Choroid plexus epithelial cell (primary cell): Measurements from ENCODE around the gene TRAP1.
A peak's percentile ranks its signal among the peaks of the same experiment; 100 is the strongest.
"Not testable (repeated sequence)": the region's sequence is repeated elsewhere in the genome, so short reads cannot be mapped to it uniquely, and the experiment has no call there.

Experiments
- DNase-seq: peaks from one replicate; pipeline ENCODE4 v3.0.0-alpha.2; 2010; ENCODE audit warnings: low read depth
- H3K4me3 ChIP-seq: 2 replicates; pipeline ENCODE4 v1.5.1; 2011; ENCODE audit warnings: low read depth, mild to moderate bottlenecking, control low read depth, low read length, moderate library complexity
- TF ChIP-seq, protein P1 (sequence below): conservative IDR thresholded peaks from 2 replicates; pipeline ENCODE4 v1.5.1; 2011; ENCODE audit warnings: low read depth, mild to moderate bottlenecking, control low read depth, inconsistent platforms, low read length, moderate library complexity

Gene TRAP1

DNA sequence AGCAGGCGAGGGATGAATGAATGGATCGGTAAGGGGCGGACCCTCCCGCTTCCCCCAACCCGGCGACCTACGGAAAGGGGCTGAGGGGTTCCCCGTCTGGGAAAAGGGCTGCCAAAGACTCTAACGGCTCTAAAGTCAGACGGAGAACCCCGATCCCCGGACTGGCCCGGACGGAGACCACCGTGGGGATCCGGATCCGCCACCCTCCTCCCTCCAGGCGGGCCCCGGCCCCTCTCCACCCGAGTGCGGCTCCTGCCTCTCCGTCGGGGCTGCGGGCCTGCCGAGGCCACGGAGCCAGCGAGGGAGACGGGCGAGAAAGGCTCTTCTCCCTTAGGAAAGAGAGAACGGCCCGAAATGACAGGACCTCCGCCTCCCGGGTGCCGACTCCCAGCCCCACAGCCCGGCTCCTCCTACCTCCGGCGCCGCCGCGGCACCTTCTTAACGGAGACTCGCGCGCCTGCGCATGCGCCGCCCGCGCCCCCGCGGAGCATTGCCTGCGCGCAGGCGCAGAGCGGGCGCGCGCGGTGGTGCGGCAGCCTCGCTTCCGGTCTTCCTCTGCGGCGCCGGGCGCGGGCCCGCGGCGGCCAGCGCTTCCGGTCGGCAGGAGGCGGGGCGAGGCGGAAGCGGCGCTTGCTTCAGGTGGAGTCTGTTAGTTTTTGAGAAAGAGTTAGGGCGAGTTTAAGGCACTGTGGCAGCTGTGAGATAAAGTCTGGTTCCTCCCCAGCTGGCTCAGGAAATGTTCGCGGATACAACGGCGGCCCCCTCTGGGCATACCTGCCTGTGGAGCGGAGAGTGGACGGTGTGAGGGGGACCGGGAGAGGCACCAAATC is 106.0 kb downstream of the TRAP1 start, which contains the start of gene SLX4:
TSS of gene SLX4 (minus strand) at position 461 of the 830 bp plus-strand sequence. CDS start 2,642 bp downstream, outside the sequence.
- TF ChIP-seq, protein P1, sequence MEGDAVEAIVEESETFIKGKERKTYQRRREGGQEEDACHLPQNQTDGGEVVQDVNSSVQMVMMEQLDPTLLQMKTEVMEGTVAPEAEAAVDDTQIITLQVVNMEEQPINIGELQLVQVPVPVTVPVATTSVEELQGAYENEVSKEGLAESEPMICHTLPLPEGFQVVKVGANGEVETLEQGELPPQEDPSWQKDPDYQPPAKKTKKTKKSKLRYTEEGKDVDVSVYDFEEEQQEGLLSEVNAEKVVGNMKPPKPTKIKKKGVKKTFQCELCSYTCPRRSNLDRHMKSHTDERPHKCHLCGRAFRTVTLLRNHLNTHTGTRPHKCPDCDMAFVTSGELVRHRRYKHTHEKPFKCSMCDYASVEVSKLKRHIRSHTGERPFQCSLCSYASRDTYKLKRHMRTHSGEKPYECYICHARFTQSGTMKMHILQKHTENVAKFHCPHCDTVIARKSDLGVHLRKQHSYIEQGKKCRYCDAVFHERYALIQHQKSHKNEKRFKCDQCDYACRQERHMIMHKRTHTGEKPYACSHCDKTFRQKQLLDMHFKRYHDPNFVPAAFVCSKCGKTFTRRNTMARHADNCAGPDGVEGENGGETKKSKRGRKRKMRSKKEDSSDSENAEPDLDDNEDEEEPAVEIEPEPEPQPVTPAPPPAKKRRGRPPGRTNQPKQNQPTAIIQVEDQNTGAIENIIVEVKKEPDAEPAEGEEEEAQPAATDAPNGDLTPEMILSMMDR = peak; percentile 2
- peak within 1 kb of the TSS; percentile 91 for H3K4me3 ChIP-seq
- DNase-seq = peak; percentile 91

GRCh38 chr16:3610698-3611145 is 106.6 kb downstream of the TRAP1 start:
- TF ChIP-seq, protein P1 = no peak
- DNase-seq = peak; percentile 19

DNA sequence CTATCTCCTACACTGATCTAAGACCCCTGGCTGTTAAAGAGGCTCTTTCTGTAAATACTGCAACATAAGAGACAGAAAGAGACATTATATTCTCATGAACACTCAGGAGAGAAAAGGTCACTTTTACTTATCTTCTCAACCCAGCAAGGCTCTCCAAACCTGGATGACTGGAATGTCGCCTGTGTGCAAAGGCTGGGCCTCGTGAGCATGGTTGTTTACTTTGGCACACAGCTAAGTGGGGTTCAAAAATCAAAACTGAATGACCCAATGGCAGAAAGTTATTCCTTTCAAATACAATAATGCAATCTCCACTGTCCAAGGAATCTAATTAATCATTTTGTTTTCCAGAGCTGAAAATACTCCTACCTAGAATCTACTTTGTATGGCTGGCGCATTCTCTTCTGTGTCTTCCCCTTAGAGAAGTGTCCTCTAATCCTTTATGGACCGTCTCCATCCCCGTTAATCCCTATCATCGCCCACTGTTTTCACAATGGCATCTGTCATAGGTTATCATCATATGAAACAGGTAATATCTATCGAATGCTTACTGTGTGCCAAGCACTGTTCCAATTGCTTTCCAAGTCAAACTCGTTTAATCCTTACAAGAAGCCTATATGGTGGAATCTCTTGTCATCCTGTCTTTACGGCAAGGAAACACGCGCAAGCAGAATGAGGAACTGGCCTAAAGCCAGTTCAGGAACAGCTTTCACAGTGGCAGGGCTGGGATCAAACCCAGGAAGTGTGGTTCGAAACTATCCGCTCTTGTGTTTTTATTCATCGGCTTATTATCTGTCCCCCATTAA is 107.2 kb downstream of the TRAP1 start:
- DNase-seq = no peak
- H3K4me3 ChIP-seq = no peak overlapping the region

More at GRCh38 chr16:3610698-3611145, 106.6 kb downstream of the TRAP1 start:
- peak overlapping the region; percentile 91 for H3K4me3 ChIP-seq

DNA sequence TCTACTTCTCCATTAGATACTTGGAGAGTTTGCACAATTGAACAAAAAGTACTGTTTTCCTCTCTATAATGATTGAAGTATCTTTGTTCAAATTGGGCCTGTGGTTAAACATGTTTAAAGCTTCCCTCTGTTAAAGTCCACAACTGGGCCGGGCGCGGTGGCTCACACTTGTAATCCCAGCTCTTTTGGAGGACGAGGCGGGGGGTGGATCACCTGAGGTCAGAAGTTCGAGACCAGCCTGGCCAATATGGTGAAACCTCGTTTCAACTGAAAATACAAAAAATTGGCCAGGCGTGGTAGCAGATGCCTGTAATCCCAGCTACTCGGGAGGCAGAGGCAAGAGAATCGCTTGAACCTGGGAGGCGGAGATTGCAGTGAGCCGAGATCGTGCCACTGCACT is 108.3 kb downstream of the TRAP1 start:
- not testable (repeated sequence) for DNase-seq, H3K4me3 ChIP-seq

More for the DNA sequence above, 107.2 kb downstream of the TRAP1 start:
- TF ChIP-seq, protein P1 = no peak

DNA sequence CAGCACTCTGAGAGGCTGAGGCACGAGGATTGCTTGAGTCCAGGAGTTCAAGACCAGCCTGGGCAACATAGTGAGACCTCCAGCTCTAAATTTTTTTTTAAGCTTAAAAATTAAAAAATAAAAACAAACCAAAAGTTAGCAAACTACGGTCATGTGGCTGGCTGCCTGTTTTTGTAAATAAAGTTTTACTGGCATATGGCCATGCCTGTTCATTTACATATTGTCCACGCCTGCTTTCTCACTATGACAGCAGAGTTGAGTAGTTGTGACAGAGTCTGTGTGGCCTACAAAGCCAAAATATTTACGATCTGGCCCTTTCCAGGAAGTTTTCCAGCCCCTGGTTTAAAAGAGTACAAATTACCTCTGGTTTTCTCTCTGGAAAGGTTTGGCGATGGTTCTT is 109.3 kb downstream of the TRAP1 start:
- no peak overlapping the region for H3K4me3 ChIP-seq
- TF ChIP-seq, protein P1 = no peak
- DNase-seq = no peak
